ENCODE measurements around the gene GRID2IP.

GRCh38 chr7:6460990-6461584, 90.2 kb downstream of the GRID2IP start:
- TF ChIP-seq POLR2A (IDR thresholded peaks at IDR 0.05) (no peak), CTCF (IDR thresholded peaks at IDR 0.05) (no peak)

Measured in uterus (tissue), 2 donors.